Activated CD8-positive, alpha-beta T cell treated with anti-CD3 and anti-CD28 coated beads, Interleukin-2, amount 10 ng/mL, durations not matched to agents 7 days and 5 days (primary cell): Measurements from ENCODE around the gene PABPC1L. TPM values are rescaled to one million over a fixed set of nuclear protein-coding genes. Genes with fewer than 3 reads are reported as not detected.
A peak's percentile ranks its signal among the peaks of the same experiment; 100 is the strongest.

ENCODE experiments used
- ATAC-seq: fragments of 150-1000 bp; cut with Tn5 transposase; one replicate; pipeline ENCODE4 v1.10.0; 2021; ENCODE audit warnings: moderate library complexity
- CTCF ChIA-PET: fragments of 350-600 bp; sonication (Branson Sonifier 250); formaldehyde crosslinking; loops from one replicate; lab custom pipeline; 2021; ENCODE audit warnings: antibody characterized with exemption; lab: Charles Lee
- POLR2A ChIA-PET: fragments of 350-600 bp; sonication (Branson Sonifier 250); formaldehyde crosslinking; loops from one replicate; lab custom pipeline; 2021; ENCODE audit warnings: antibody characterized with exemption; lab: Charles Lee
- DNase-seq: peaks from one replicate; pipeline ENCODE4 v3.0.0-alpha.2; 2020
- H3K27ac Mint-ChIP-seq: one replicate; pipeline ENCODE4 v1.8.0; 2021; ENCODE audit warnings: mild to moderate bottlenecking, mixed read lengths
- H3K27me3 Mint-ChIP-seq: one replicate; pipeline ENCODE4 v1.8.0; 2021; ENCODE audit warnings: low read depth, mixed read lengths
- H3K36me3 Mint-ChIP-seq: one replicate; pipeline ENCODE4 v1.8.0; 2021; ENCODE audit warnings: low read depth, mixed read lengths
- H3K4me1 Mint-ChIP-seq: one replicate; pipeline ENCODE4 v1.8.0; 2021; ENCODE audit warnings: low read depth, mixed read lengths
- H3K4me3 Mint-ChIP-seq: one replicate; pipeline ENCODE4 v1.8.0; 2021; ENCODE audit warnings: mild to moderate bottlenecking, mixed read lengths
- H3K9me3 Mint-ChIP-seq: one replicate; pipeline ENCODE4 v1.8.0; 2022; ENCODE audit warnings: mixed read lengths; ENCODE audit not compliant: insufficient read depth
- total RNA-seq, 2 experiments: library from RNA; stranded (reverse); gene quantifications; one replicate each; pipeline ENCODE4 v1.2.3, GENCODE V29; 2021

Gene PABPC1L
- total RNA-seq, 2 experiments from 2014 or later = 90.0 to 103 TPM

- no peaks in the 10 kb centered on the region for H3K9me3 Mint-ChIP-seq
- ChIA-PET CTCF (interaction anchor here (1.2 to 1.3 kb wide), 2 partner anchors 9 to 11 kb away, joined by 3 to 5 read pairs; partner anchors contain the start of gene TOMM34), POLR2A (interaction anchor here (0.6 to 3.1 kb wide), 6 partner anchors 10 to 376 kb away, joined by 3 to 11 read pairs (median 4); partner anchors contain the start of gene TOMM34)
- ATAC-seq (no peak), DNase-seq (no peak)
- peak overlapping the region; percentile 92 for H3K27ac Mint-ChIP-seq
- peaks cover 74% of the 10 kb centered on the region for H3K36me3 Mint-ChIP-seq
- H3K27me3 Mint-ChIP-seq = no peaks in the 10 kb centered on the region
- peaks cover 60% of the 10 kb centered on the region for H3K4me1 Mint-ChIP-seq
- H3K4me3 Mint-ChIP-seq = peak overlapping the region; percentile 73
Observed at GRCh38 chr20:44970243-44970757, 60.4 kb downstream of the PABPC1L start.

- Mint-ChIP-seq H3K9me3 (no peaks in the 10 kb centered on the region), H3K27ac (no peak overlapping the region), H3K4me3 (no peak overlapping the region), H3K4me1 (peaks cover 72% of the 10 kb centered on the region), H3K27me3 (no peaks in the 10 kb centered on the region), H3K36me3 (peaks cover 82% of the 10 kb centered on the region)
- ChIA-PET POLR2A (no interaction called here), CTCF (interaction anchor here (1.8 to 2.4 kb wide), 2 partner anchors 9 to 18 kb away, joined by 4 to 8 read pairs; no protein-coding TSS in a partner anchor)
- DNase-seq (no peak), ATAC-seq (no peak)
Observed at GRCh38 chr20:44973053-44973452, 63.2 kb downstream of the PABPC1L start.

GRCh38 chr20:44976698-44977097 lies 66.8 kb downstream of the PABPC1L start:
- POLR2A ChIA-PET = interaction anchor here (3.8 kb wide), 1 partner anchor 10 kb away, joined by 46 read pairs; the partner anchor contains the start of gene STK4
- no peaks in the 10 kb centered on the region for H3K27me3 Mint-ChIP-seq
- H3K36me3 Mint-ChIP-seq = peaks cover 84% of the 10 kb centered on the region
- H3K4me3 Mint-ChIP-seq = no peak overlapping the region
- no peaks in the 10 kb centered on the region for H3K9me3 Mint-ChIP-seq
- DNase-seq = no peak
- ATAC-seq = no peak
- CTCF ChIA-PET = interaction anchor here (1.0 to 4.0 kb wide), 3 partner anchors 10 to 88 kb away, joined by 3 to 30 read pairs (median 4); partner anchors contain the start of gene STK4
- peaks cover 71% of the 10 kb centered on the region for H3K4me1 Mint-ChIP-seq
- H3K27ac Mint-ChIP-seq = peak overlapping the region; percentile 97

- Mint-ChIP-seq H3K4me3 (peak overlapping the region; percentile 74), H3K27ac (peak overlapping the region; percentile 97), H3K27me3 (no peaks in the 10 kb centered on the region), H3K4me1 (peaks cover 70% of the 10 kb centered on the region), H3K9me3 (no peaks in the 10 kb centered on the region), H3K36me3 (peaks cover 86% of the 10 kb centered on the region)
- CTCF ChIA-PET = interaction anchor here (1.0 to 4.0 kb wide), 6 partner anchors 11 to 311 kb away, joined by 3 to 30 read pairs (median 6); partner anchors contain the start of genes STK4 and TOMM34
- POLR2A ChIA-PET = interaction anchor here (1.1 to 3.8 kb wide), 5 partner anchors 12 to 93 kb away, joined by 3 to 46 read pairs (median 9); partner anchors contain the start of genes STK4, TOMM34 and YWHAB
- ATAC-seq = peak; percentile 82
- peak; percentile 88 for DNase-seq
Observed at GRCh38 chr20:44979090-44979621, 69.3 kb downstream of the PABPC1L start.

- POLR2A ChIA-PET = no interaction called here
- peaks cover 77% of the 10 kb centered on the region for H3K36me3 Mint-ChIP-seq
- H3K4me3 Mint-ChIP-seq = no peak overlapping the region
- no peaks in the 10 kb centered on the region for H3K9me3 Mint-ChIP-seq
- ATAC-seq = no peak
- H3K4me1 Mint-ChIP-seq = peaks cover 63% of the 10 kb centered on the region
- DNase-seq = no peak
- CTCF ChIA-PET = interaction anchor here (1.5 kb wide), 1 partner anchor 9 kb away, joined by 4 read pairs; no protein-coding TSS in a partner anchor
- H3K27me3 Mint-ChIP-seq = no peaks in the 10 kb centered on the region
- H3K27ac Mint-ChIP-seq = peak overlapping the region; percentile 26
Observed at GRCh38 chr20:44981736-44982406, 72.0 kb downstream of the PABPC1L start.

GRCh38 chr20:44983093-44983674 lies 73.3 kb downstream of the PABPC1L start:
- DNase-seq (no peak), ATAC-seq (no peak)
- no peaks in the 10 kb centered on the region for H3K27me3 Mint-ChIP-seq
- peaks cover 53% of the 10 kb centered on the region for H3K4me1 Mint-ChIP-seq
- H3K9me3 Mint-ChIP-seq = no peaks in the 10 kb centered on the region
- H3K27ac Mint-ChIP-seq = peak overlapping the region; percentile 36
- H3K4me3 Mint-ChIP-seq = no peak overlapping the region
- H3K36me3 Mint-ChIP-seq = peaks cover 75% of the 10 kb centered on the region
- CTCF ChIA-PET = no interaction called here
- POLR2A ChIA-PET = interaction anchor here (0.6 to 1.1 kb wide), 3 partner anchors 11 to 17 kb away, joined by 3 to 4 read pairs (median 3); partner anchors contain the start of gene STK4

GRCh38 chr20:44988631-44989171 lies 78.8 kb downstream of the PABPC1L start:
- peaks cover 63% of the 10 kb centered on the region for H3K4me1 Mint-ChIP-seq
- POLR2A ChIA-PET = interaction anchor here (1.1 kb wide), 1 partner anchor 11 kb away, joined by 3 read pairs; no protein-coding TSS in a partner anchor
- DNase-seq (no peak), ATAC-seq (no peak)
- no peaks in the 10 kb centered on the region for H3K27me3 Mint-ChIP-seq
- H3K9me3 Mint-ChIP-seq = no peaks in the 10 kb centered on the region
- peak overlapping the region; percentile 17 for H3K27ac Mint-ChIP-seq
- CTCF ChIA-PET = no interaction called here
- peaks cover 64% of the 10 kb centered on the region for H3K36me3 Mint-ChIP-seq
- no peak overlapping the region for H3K4me3 Mint-ChIP-seq

Other genes with a start within 250 kb of the PABPC1L start
- gene CCN5, start 194.7 kb upstream of the PABPC1L start, total RNA-seq = not detected
- not detected for gene KCNK15, start 164.2 kb upstream of the PABPC1L start, total RNA-seq
- gene RIMS4, start 99.5 kb upstream of the PABPC1L start, total RNA-seq = not detected
- gene YWHAB, start 24.4 kb upstream of the PABPC1L start, total RNA-seq = 100 to 1,000 TPM; 228 to 235 TPM
- 10 to 100 TPM; 20.2 to 20.3 TPM for gene TOMM34, start 50.3 kb downstream of the PABPC1L start, total RNA-seq
- 100 to 1,000 TPM; 159 to 164 TPM for gene STK4, start 56.5 kb downstream of the PABPC1L start, total RNA-seq
- under 1 TPM; 0.05 to 0.11 TPM for gene KCNS1, start 191.1 kb downstream of the PABPC1L start, total RNA-seq
- not detected for gene WFDC5, start 205.1 kb downstream of the PABPC1L start, total RNA-seq
- gene WFDC12, start 214.4 kb downstream of the PABPC1L start, total RNA-seq = not detected